ENCODE results near the gene GRID1. TPM values are rescaled to one million over a fixed set of nuclear protein-coding genes. Genes with fewer than 3 reads are reported as not detected.
A peak's percentile ranks its signal among the peaks of the same experiment; 100 is the strongest.

Gene GRID1
- total RNA-seq, 1 donor from 2014 or later, result 0.22 TPM

- peaks cover 19% of the 10 kb centered on the region for H3K27me3 Mint-ChIP-seq
Observed at GRCh38 chr10:86349474-86349873, 17.1 kb downstream of the GRID1 start.

GRCh38 chr10:86348321-86349210 lies 18.0 kb downstream of the GRID1 start:
- Mint-ChIP-seq H3K9me3 (ENCODE audit: low read depth) (no peaks in the 10 kb centered on the region), H3K27me3 (peaks cover 19% of the 10 kb centered on the region), H3K4me3 (ENCODE audit: low read depth) (no peak overlapping the region), H3K36me3 (ENCODE audit: insufficient read depth) (no peaks in the 10 kb centered on the region), H3K27ac (no peak overlapping the region), H3K4me1 (ENCODE audit: low read depth) (peaks cover 2% of the 10 kb centered on the region)
- DNase-seq (ENCODE audit: low spot score, unreplicated experiment), result no peak
- TF ChIP-seq CTCF (IDR thresholded peaks at IDR 0.05; ENCODE audit: unreplicated experiment), result peak; percentile 31

More at GRCh38 chr10:86349474-86349873, 17.1 kb downstream of the GRID1 start:
- TF ChIP-seq CTCF (IDR thresholded peaks at IDR 0.05; ENCODE audit: unreplicated experiment), result peak; percentile 86
- no peak overlapping the region for H3K27ac Mint-ChIP-seq
- peak; percentile 33 for DNase-seq (ENCODE audit: low spot score, unreplicated experiment)
- H3K4me3 Mint-ChIP-seq (ENCODE audit: low read depth), result no peak overlapping the region
- H3K36me3 Mint-ChIP-seq (ENCODE audit: insufficient read depth), result no peaks in the 10 kb centered on the region
- peaks cover 2% of the 10 kb centered on the region for H3K4me1 Mint-ChIP-seq (ENCODE audit: low read depth)
- no peaks in the 10 kb centered on the region for H3K9me3 Mint-ChIP-seq (ENCODE audit: low read depth)

GRCh38 chr10:86347856-86348255 lies 18.7 kb downstream of the GRID1 start:
- DNase-seq (ENCODE audit: low spot score, unreplicated experiment), result no peak
- H3K9me3 Mint-ChIP-seq (ENCODE audit: low read depth), result no peaks in the 10 kb centered on the region
- H3K27me3 Mint-ChIP-seq, result peaks cover 19% of the 10 kb centered on the region
- no peaks in the 10 kb centered on the region for H3K36me3 Mint-ChIP-seq (ENCODE audit: insufficient read depth)
- H3K4me3 Mint-ChIP-seq (ENCODE audit: low read depth), result no peak overlapping the region
- H3K27ac Mint-ChIP-seq, result no peak overlapping the region
- TF ChIP-seq CTCF (IDR thresholded peaks at IDR 0.05; ENCODE audit: unreplicated experiment), result no peak
- peaks cover 2% of the 10 kb centered on the region for H3K4me1 Mint-ChIP-seq (ENCODE audit: low read depth)

GRCh38 chr10:86346799-86347665 lies 19.6 kb downstream of the GRID1 start:
- TF ChIP-seq CTCF (IDR thresholded peaks at IDR 0.05; ENCODE audit: unreplicated experiment), result no peak
- DNase-seq (ENCODE audit: low spot score, unreplicated experiment), result no peak
- Mint-ChIP-seq H3K27ac (no peak overlapping the region), H3K4me3 (ENCODE audit: low read depth) (no peak overlapping the region), H3K36me3 (ENCODE audit: insufficient read depth) (no peaks in the 10 kb centered on the region), H3K9me3 (ENCODE audit: low read depth) (no peaks in the 10 kb centered on the region), H3K27me3 (peaks cover 19% of the 10 kb centered on the region), H3K4me1 (ENCODE audit: low read depth) (peaks cover 2% of the 10 kb centered on the region)

All from progenitor cell of endocrine pancreas (in vitro differentiated cells).